Vagina (tissue), 2 donors: ENCODE results near the gene TMEM59L.

Experiments used
- CTCF ChIP-seq, 3 experiments: fragments of 450-650 bp in 2 of 3; fragments of 200-600 bp in 1 of 3; sonication (generic) in 1 of 3; IDR thresholded peaks; one replicate each; pipeline ENCODE4 v1.5.1; 2017 to 2019; ENCODE audit warnings: antibody characterized with exemption in 3 of 3, mild to moderate bottlenecking in 2 of 3, moderate library complexity in 2 of 3
- POLR2A ChIP-seq, 2 donors: fragments of 450-650 bp; IDR thresholded peaks; one replicate each; pipeline ENCODE4 v1.6.1; 2017; ENCODE audit warnings: antibody characterized with exemption in 2 of 2, mild to moderate bottlenecking in 2 of 2, moderate library complexity in 2 of 2
- POLR2AphosphoS5 ChIP-seq, 2 donors: sonication (generic); formaldehyde crosslinking; IDR thresholded peaks; one replicate each; pipeline ENCODE4 v1.9.0; 2017; ENCODE audit warnings: antibody characterized with exemption in 2 of 2, mild to moderate bottlenecking in 2 of 2, low read depth in 1 of 2; ENCODE audit not compliant: insufficient read depth in 1 of 2

- TF ChIP-seq CTCF (IDR thresholded peaks at IDR 0.05) (no peak), POLR2AphosphoS5 (IDR thresholded peaks at IDR 0.05; ENCODE audit: insufficient read depth in 1 of 2, low read depth in 1 of 2) (no peak), POLR2A (IDR thresholded peaks at IDR 0.05) (no peak)
Observed at GRCh38 chr19:18646535-18647370, 34.1 kb downstream of the TMEM59L start.
